ENCODE data around the gene NUDT12.
A peak's percentile ranks its signal among the peaks of the same experiment; 100 is the strongest.

The NUDT12 gene

DNA sequence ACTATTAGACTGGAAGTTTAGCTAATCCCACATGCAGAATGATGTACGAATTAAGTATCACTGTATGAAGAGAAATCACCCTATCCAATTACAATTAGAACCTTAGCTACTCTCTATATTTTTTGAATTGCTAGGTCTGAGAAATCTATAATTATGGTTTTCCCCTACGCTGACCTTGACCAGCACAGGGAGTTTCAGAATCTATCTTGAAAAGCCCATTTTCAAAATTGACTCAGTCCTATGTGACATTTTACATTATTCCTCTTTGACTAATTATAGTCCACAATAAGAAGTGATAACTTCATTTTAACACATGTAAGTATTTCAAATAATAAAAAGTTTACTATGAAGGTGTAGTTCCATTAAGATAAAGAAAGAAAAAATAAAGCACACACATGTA, 21.5 kb downstream of the NUDT12 start:
- DNase-seq (ENCODE audit: low spot score) = no peak

DNA sequence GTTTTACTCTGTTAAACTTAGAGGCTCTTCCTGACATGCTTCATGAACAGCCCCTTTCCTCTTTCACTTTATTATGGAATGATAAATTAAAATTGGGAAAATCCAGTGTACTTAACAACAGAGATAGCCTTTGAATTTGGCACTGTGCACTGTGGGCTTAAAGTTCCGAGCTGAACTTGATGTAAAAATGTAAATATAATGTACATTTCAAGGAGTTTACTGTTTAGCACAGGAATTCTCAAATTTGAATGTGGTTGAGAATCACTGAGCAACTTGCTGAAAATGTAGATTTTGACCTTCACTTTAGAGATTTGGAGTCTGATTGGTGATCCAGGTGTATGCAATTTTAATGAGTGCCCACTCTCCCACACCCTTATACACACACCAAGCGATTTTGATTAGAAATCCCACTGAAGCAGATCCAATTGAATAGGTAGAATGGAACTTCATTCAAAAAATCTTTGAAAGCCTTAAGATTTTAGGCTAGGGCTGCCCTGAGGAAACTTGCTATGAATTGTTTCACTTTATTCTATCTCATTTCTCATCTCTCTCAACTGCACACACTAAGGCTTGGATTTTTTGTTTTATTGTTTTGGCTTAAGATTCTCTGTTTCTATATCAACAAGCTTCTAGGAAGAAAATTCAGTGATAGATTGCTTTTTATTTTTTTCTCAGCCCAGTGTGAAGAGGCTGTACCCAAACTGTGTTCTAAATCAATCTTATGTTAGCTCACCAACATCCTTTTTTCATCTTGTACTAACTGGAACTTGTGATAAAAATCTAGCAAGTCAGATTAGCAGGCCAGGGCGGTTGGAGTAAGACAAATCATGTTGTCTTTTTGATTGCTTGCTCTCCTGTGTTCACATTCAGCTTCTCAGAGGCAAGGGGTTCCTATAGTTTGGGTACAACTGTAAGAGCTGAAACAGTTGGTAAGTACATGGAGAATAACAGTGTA, 22.9 kb downstream of the NUDT12 start:
- DNase-seq (ENCODE audit: low spot score) = no peak

DNA sequence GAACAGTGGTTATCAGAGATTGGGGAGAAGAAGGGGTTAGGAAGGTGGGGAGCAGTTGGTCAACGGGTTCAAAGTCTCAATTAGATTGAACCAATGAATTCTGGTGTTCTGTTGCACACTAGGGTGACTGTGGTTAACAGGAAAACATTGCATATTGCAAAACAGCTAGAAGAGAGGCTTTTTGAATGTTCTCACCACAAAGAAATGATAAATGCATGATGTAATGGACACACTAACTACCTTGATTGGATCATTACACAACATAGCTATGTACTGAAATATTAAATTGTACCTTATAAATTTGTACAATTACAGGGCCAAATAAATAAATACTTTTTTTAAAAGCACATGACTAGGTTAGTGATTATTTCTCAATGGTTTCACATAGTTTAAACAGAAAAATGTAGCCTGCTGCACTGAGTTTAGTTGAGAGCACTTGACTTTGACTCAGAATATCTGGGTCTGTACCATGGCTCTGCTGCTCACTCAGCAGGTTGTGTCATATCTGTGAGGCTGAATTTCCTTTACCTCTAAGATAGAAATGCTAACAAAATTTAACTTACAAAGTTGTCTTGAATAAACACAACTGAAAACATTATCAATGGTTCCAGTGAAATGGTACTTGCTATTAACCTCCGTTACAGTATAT, 30.4 kb downstream of the NUDT12 start:
- DNase-seq (ENCODE audit: low spot score) = no peak

DNA sequence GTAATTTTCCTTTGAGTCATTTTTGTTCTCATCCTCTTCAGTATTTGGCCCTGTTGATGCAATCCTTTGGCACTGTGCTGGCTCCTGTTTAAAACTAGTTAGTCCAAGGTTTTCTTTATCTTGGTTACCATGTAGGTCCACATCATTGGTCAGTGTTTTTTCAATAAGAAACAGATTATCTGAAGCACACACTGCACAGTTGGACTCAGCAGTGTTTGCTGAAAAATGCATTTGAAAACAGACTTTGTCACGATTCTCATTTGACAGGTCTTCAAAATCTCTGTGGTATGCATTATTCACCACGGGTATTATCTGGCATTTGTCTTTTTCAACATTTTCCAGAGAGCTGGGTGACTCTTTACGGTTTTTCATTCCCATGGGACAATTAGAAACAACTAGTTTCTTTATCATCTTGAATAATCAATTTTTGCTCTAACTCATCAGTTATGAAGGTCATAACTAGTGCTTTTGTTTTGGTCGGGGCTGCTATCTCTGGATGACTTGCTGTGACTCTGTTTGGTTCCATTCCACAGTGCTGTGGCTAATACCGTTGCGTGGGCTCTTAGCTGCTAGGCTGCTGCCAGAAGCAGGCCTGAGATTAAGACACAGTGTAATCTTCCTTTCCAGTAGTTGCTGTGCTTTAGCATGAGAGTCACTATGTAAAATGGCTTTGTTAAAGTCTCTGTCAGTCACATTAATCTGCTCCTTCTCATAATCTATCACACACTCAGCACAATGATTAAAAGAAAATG, 36.2 kb downstream of the NUDT12 start:
- no peak for DNase-seq (ENCODE audit: low spot score)

DNA sequence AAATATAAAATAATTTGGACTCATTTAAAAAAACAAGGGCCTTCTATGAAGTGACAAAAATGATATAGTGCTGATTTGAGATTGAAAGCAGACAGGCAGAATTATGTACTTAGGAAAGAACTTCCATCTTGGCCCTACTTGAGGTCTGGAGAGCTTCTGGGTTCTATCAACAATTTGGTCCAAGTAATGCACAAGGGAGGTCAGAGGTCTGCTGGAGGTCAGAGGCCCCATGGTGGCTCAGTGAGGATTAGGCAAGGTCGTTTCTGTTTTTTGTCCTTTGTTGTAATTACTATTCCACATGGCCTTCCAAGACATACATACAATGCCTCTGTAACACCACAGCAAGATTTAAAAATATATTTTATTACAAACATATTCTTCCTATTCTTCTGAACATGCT, 37.2 kb downstream of the NUDT12 start:
- DNase-seq (ENCODE audit: low spot score) = no peak

DNA sequence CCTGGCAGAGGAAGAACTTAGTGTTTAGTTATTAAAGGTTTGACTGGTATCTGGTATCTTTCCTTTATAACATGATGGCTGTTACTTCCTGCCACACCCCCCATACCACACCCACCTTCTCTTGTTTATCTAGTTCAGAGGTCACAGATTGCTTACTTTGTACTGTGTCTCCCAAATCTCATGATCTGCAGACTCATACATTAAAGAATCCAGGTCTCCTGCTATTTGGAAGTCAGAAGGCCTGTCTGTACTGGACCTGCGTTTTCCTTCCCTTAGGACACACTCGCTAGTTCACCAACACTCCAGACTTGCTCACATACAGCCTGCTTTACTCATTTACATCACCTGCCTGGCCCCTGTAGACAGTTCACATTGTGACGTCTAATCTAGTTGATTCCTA, 39.3 kb downstream of the NUDT12 start:
- DNase-seq (ENCODE audit: low spot score) = peak; percentile 63

DNA sequence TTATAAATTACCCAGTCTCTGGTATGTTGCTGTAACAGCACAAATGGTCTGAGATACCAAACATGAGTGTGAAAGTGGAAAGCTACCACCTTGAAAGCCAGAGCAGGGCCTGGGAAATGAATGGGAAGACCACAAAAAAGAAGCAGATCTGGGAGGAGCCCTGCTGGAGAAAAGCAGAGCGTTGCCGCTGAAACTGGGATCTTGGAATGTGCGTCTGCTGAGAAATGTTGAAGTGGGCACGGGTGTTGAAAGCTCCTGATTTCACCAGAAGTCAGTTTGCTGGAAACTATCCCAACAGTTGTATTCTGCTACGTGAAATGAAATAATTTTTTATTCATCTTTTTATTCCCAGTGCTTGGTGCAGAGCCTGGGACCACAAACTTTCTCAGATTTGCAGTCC, 40.0 kb downstream of the NUDT12 start:
- DNase-seq (ENCODE audit: low spot score) = no peak

DNA sequence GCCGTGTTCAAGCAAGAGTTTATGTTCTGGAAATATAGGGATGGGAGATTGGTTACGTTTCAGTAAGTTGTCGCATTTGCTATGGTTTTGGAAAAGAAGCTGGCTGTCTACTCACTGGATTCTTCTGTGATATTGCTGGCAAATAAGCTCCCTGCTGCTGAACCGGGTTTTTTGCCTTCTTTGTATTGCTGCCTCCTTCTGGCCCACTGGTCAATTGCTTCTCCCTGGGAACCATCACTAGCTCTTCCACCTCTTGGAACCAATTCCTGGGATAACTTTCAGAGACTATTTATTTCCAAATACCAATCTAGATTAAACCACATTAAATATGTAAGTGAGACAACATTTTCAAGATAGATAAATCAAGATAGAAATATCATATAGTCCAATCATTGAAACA, 43.0 kb downstream of the NUDT12 start:
- no peak for DNase-seq (ENCODE audit: low spot score)

DNA sequence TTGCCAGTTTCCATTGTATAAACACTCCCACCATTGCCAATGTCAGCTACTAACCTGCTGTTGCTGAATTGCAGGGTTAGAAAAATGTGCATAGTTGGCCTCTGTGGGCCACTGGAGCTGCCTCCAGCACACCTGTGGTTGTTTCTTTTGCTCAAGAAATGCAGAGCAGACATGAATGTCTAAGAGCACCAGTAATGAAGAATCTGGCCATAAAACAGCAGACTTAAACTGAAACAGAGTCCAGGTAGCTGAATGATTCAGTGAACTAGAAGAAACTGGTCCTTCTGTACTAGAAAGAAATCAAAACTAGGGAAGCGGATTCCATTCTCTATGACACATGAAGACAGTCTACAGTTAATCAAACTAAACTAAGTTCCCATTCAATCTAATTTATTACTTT, 48.2 kb downstream of the NUDT12 start:
- DNase-seq (ENCODE audit: low spot score) = no peak

DNA sequence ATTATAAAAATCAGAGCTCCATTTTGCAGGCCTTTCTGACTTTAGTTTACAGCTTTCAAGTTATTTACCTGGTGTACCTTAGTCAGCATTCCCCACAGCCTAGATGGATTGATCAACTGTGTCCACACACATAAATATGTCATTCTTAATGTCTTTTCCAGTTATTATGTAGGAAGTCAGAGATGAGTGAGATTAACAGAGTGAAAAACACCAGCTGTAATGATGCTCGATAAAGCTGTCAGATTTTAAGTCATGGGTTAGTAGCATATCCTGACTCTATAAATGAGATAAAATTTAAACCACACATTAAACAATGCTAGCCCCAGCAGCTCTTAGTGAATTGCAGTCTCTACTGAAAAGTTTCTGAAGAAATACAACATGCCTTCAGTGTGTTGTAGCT, 48.9 kb downstream of the NUDT12 start:
- DNase-seq (ENCODE audit: low spot score) = no peak

DNA sequence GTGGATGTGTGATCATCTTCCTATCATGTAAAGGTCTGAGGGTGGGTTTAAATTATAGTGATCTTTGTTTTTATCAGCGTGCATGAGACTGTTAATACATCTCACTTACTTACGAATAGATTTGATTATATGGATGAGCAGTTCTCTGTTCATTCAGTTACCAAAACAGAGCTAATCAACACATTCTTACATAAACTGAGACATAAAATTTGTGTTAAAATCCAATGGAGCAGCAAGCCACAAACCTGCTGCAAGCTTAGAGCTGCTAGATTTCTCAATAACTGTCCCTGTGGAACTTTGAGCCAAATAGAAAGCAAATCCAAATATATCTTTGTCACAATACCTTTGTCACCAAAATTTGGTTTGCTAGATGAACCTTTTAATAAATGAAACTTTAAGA, 50.1 kb downstream of the NUDT12 start:
- DNase-seq (ENCODE audit: low spot score) = no peak

DNA sequence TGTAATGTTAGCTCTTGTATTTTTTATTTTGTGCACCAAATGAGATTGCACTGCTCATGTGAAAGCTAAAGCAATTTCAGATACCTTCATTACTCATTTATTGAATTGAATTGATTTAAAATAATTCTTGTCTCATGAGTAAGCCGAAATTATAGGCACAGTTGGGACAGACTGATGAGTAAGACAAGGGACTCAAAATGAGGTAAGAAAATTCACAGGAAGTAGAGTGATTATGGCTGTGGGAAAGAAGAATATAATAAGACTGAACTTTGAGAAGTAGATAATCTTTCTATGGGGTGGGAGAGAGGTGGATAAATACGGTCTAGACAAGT, 51.1 kb downstream of the NUDT12 start:
- DNase-seq (ENCODE audit: low spot score) = no peak

DNA sequence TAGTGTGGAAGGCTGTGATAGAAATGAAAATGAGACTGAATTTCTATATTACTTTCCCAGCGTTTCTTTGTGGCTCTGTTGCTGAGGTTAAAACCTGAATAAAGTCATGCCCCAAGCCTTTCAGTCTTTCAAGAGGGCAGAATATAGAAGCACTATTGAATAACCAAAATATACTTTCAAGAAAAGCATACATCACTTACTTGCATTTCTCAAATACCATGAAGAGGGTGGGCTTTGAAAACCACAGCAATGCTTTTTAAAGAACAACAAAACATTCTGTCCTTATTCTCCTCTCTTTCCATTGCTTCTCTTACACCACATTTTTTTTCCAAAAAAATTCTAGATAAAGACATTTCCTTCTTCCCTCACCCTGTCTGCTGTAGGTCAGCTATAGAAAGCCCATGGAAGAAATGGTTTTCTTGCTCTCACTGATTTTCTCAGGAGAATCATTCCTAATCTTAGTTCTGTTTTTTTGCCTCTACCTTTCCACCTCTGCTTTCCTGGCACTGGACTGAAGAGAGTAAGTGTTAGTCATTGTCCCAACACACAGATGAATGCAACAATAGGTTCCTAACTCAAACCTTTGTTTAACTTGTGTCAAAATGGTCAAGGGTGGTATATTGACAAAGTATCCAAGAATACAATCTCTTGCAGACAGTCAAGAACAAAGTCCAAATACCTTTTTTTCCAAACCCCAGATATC, 51.6 kb downstream of the NUDT12 start:
- no peak for DNase-seq (ENCODE audit: low spot score)

DNA sequence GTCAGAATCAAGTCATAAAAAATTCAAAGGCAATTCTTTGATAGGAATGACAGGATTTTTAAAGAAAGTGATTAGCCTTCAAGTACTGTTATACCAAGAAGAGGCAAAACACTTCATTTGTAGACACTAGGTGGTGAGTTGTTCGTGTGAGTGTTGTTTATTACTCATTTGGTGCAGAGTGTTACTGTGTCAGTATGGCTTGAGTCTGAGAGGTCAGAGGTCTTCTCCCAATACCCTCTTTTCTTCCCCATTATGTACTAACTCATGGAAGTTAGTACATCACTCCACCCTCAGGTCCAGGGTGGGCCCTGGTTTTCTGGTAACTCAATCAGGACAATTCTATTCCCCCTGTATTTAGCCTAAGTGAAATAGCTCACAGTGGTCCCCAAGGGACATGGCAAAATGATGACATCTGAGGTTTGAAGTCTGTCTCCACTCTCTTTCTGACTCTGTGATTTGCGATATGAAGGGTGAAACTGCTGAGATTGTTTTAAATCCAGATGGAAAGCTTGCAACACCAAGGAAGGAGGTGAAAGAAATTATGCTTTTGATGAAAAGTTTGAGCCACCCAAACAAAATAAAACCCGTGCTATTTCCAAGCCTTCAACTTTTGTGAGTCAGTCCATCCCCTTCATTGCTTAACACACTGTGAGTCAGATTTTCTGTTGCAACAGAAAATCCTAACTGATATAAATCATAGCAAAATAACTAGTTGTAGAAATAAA, 56.8 kb downstream of the NUDT12 start:
- DNase-seq (ENCODE audit: low spot score) = no peak

DNA sequence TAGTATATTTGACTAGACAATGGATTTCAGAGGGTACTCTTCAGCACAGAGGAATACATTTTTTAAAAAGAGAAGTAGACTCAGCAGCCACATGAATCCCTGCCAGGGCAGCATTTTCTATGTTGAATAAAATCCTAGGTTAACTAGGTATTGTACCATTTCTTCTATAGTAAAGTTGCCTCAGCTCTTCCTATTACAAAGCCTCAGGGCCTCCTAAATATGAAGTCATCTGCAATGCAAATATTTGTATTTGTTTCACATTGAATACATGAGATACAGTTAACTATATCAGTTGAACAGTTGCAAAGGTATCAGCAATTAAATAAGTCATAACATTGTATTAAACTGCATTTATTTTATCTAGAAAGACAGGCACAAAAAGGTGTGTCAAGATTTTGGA, 59.5 kb downstream of the NUDT12 start:
- DNase-seq (ENCODE audit: low spot score) = no peak

DNA sequence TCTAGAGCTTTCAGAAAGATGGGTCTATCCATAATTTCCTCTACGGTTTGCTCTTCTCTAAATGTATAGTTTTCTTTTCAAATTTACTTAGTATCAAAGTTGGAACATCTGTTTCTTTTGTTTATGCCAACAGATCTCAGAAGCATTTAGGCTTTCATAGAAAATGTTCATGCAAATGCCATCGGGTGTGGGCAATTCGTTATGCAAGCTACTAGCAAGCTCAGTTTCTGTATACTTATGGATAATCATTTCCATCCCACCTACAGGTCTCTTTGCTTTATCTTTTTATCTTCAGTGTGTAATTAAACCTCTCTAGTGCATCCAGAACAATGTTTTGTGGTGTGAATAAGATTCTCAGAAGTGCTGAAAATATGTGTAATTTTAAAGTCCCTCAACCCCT, 59.9 kb downstream of the NUDT12 start:
- no peak for DNase-seq (ENCODE audit: low spot score)
